Endothelial cell of umbilical vein (primary cell): ENCODE data around the gene GNE.

ENCODE experiments used
- EZH2 ChIP-seq: IDR thresholded peaks from 2 replicates; pipeline ENCODE4 v1.6.1; 2012; ENCODE audit warnings: borderline replicate concordance, low read depth, mild to moderate bottlenecking, moderate library complexity, low read length, inconsistent platforms; ENCODE audit not compliant: severe bottlenecking
- FOS ChIP-seq: IDR thresholded peaks from 2 replicates; pipeline ENCODE4 v1.6.1; 2011; ENCODE audit warnings: mild to moderate bottlenecking, low read length, moderate library complexity, borderline replicate concordance; ENCODE audit not compliant: insufficient read depth
- GATA2 ChIP-seq: IDR thresholded peaks from 2 replicates; pipeline ENCODE4 v1.7.0; 2011; ENCODE audit warnings: low read depth, mild to moderate bottlenecking, moderate library complexity, mixed read lengths, low read length; ENCODE audit not compliant: insufficient read length, insufficient read depth
- JUN ChIP-seq: IDR thresholded peaks from 2 replicates; pipeline ENCODE4 v1.6.1; 2011; ENCODE audit warnings: borderline replicate concordance, low read depth; ENCODE audit not compliant: insufficient read length, insufficient read depth
- MAX ChIP-seq: IDR thresholded peaks from 2 replicates; pipeline ENCODE4 v1.6.1; 2011; ENCODE audit not compliant: insufficient read depth, insufficient read length
- MYC ChIP-seq: IDR thresholded peaks from one replicate; pipeline ENCODE4 v1.6.1; 2011; ENCODE audit warnings: mild to moderate bottlenecking, low read depth, low read length
- POLR2A ChIP-seq: IDR thresholded peaks from 2 replicates; pipeline ENCODE4 v1.6.1; 2012; ENCODE audit warnings: low read depth, mild to moderate bottlenecking, control low read depth, low read length
- POLR2AphosphoS5 ChIP-seq: IDR thresholded peaks from 2 replicates; pipeline ENCODE4 v1.6.1; 2012; ENCODE audit warnings: low read depth, mild to moderate bottlenecking, control low read depth, low read length, moderate library complexity; ENCODE audit not compliant: insufficient read depth
- TF ChIP-seq, protein P1 (sequence below), 2 donors: IDR thresholded peaks; 1 replicate in 1 of 2; 2 replicates in 1 of 2; pipeline ENCODE4 v1.5.1; 2011; ENCODE audit warnings: low read length in 2 of 2, mild to moderate bottlenecking in 2 of 2, moderate library complexity in 2 of 2, control low read depth in 1 of 2, inconsistent platforms in 1 of 2, low read depth in 1 of 2; ENCODE audit not compliant: insufficient read depth in 1 of 2; ENCODE audit errors: extremely low read depth in 1 of 2

- TF ChIP-seq MAX = no peak
- TF ChIP-seq, protein P1, sequence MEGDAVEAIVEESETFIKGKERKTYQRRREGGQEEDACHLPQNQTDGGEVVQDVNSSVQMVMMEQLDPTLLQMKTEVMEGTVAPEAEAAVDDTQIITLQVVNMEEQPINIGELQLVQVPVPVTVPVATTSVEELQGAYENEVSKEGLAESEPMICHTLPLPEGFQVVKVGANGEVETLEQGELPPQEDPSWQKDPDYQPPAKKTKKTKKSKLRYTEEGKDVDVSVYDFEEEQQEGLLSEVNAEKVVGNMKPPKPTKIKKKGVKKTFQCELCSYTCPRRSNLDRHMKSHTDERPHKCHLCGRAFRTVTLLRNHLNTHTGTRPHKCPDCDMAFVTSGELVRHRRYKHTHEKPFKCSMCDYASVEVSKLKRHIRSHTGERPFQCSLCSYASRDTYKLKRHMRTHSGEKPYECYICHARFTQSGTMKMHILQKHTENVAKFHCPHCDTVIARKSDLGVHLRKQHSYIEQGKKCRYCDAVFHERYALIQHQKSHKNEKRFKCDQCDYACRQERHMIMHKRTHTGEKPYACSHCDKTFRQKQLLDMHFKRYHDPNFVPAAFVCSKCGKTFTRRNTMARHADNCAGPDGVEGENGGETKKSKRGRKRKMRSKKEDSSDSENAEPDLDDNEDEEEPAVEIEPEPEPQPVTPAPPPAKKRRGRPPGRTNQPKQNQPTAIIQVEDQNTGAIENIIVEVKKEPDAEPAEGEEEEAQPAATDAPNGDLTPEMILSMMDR (IDR thresholded peaks at IDR 0.05; ENCODE audit: extremely low read depth in 1 of 2, insufficient read depth in 1 of 2, low read depth in 1 of 2, low read length in 2 of 2) = no peak
- TF ChIP-seq POLR2A = no peak
- no peak for TF ChIP-seq EZH2
- no peak for TF ChIP-seq JUN
- TF ChIP-seq POLR2AphosphoS5 = no peak
- TF ChIP-seq MYC = no peak
- TF ChIP-seq FOS = no peak
- TF ChIP-seq GATA2 = no peak
Observed at GRCh38 chr9:36207016-36207415, 51.2 kb downstream of the GNE start.
